AG08396 (cell line): ENCODE results near the gene UBALD2.

ENCODE experiments used
- DNase-seq: peaks from one replicate; pipeline ENCODE4 v3.0.0; 2012; ENCODE audit warnings: low spot score, mixed read lengths

Gene UBALD2

GRCh38 chr17:76318586-76318985, 53.4 kb downstream of the UBALD2 start:
- DNase-seq: peak; percentile 36
